Stimulated activated CD4-positive, alpha-beta T cell treated with anti-CD3 and anti-CD28 coated beads, Interleukin-4, amount 100 ng/mL, for 4 hours (primary cell): Measurements from ENCODE around the gene SNCAIP.
"Not testable (repeated sequence)": the region's sequence is repeated elsewhere in the genome, so short reads cannot be mapped to it uniquely, and the experiment has no call there.

Experiments used
- DNase-seq, 2 experiments: peaks; one replicate each; pipeline ENCODE4 v3.0.0-alpha.2; 2020

SNCAIP gene

GRCh38 chr5:122363623-122364022 lies 51.6 kb downstream of the SNCAIP start:
- DNase-seq: no peak

GRCh38 chr5:122366501-122366900 lies 54.5 kb downstream of the SNCAIP start:
- no peak for DNase-seq

DNA sequence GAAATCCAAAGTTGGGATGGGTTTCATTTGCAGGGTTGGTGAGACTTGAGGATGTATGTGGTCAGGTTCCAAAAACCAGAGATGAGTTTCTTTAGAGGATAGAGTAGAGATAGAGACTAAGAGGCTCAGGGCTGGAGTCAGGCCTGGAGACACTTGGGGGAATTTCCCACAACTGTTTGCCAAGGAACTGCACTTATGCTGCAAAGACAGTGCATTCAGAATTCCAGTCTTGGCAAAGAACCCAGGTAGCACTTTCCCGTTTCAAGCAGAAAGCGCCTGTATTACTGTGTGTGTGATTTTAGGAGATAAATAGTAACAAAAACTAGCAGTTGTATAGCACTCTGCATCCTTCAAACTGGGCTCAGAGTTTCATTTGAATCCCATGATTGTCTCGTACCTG lies 55.4 kb downstream of the SNCAIP start:
- no peak for DNase-seq

DNA sequence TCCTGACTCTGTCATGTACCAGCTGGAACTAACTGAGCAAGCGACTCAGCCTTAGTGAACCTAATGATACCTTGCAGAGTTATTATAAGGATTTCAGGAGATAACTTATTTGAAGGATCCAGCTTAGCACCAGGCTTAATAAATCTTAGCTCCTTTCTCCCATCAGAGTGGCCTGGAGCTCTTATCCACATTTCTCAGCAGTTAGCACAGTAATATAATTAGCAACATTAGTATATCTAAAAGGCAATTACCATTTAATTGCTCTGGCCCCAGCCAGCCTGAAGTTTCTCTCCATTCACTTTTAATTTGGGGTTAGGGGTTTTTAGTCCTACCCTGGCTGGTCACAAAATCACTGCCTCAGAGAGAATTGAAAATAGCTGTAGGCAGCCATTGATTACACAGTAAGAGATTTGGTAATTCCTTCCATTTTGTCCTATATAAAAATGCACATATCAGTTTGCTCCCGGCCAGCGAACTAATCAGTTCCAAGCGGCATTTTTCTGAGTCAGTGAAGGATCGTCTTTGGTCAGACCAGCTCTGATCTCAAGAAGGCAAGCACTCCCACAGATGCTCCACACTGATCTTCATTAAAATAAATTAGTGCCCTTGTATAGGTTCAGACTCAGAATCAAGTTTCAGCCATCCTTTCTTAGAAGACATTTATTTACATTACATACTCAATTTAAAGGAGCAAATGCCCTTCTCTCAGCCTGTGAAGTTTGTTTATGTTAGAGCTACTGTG lies 56.6 kb downstream of the SNCAIP start:
- no peak for DNase-seq

- DNase-seq: no peak
These were observed 57.3 kb downstream of the SNCAIP start for GRCh38 chr5:122369253-122369815.

DNA sequence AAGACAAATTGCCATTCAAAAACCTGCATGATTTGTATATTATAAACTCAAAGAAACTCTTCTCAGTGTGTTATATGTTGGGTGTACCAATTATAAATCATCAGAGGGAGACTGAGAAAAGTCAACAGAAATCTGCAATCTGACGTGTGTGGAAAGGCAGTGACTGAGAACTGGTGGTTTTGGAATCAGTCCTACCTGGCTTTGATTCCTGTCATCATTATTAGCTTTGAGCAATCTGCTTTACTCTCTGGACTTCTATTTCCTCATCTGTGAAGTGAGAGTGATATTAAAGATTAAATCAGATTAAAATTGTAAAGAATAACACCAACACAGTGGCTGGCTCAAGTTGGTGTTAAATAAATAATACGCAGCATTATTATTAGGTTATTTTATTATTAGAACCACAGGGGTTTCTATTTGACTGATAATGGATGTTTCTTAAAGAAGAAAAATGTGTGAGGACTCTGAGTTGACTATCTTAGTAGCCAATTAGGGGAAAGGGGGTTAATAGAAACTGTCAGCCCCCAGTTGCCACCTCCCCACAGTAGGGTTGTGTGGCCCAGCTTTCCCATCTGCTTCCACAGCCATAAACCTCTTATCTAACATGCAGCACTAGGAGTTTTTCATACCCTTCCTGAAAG lies 59.6 kb downstream of the SNCAIP start:
- DNase-seq: no peak

GRCh38 chr5:122374110-122374509 lies 62.1 kb downstream of the SNCAIP start:
- DNase-seq: no peak

DNA sequence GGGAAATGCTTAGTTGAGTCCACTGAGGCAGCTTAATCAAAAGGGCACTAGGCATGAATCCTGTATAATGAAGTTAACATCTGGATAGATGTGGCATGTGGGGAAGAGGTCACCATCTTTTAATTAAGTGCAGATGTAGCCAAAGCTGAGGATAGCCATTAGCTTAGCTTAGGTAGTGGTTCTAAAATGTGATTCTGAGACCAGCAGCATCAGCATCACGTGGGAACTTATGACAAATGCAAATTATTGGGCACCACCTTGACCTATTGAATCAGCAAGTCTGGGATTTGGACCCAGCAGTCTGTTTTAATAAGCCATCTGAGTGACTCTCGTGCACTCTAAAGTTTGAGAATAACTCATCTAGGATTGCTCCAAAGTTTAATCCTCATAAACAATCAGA lies 63.8 kb downstream of the SNCAIP start:
- no peak for DNase-seq

GRCh38 chr5:122376250-122376649 lies 64.2 kb downstream of the SNCAIP start:
- no peak for DNase-seq

DNA sequence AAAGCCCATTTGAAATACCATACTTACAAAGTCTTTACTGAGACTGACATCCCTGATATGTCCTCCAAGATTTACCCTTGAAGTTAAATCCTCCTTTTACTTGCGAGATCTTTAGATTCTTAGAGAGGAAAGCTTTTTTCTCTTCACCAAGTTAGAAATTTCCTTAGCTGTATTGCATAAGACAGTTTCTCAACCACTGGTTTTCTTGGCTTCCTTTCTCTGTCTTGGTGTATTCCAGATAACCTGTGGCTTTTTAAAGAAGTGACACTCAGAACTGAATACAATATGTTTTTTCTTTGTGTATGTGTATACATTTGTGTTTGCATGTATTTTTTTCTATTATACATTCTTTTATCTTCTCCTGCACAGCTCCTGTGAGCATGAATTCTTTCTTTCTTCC lies 65.0 kb downstream of the SNCAIP start:
- no peak for DNase-seq

GRCh38 chr5:122382938-122383337 lies 70.9 kb downstream of the SNCAIP start:
- not testable (repeated sequence) for DNase-seq

DNA sequence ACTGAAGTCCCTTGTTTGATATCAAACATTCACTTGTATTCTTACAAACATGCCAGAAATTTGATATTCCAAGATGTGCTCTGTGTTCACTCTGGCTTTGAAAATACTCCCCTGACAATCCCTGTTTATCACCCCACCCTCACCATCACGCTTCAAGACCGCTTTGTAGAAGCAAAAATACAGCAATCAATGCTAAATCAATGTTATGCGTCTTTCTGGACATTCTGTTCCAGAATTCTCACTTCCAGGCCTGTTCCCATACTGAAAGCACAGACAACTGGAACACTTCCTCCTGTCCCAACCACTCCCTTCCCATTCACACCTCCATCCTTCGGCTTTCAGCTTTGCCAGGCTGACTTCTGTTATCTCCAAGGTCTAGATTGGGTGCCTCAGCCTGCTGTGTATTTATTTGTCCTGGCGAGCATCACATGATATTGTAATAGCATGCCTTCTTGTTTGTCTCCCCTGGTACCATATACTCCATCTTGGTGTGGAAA lies 72.8 kb downstream of the SNCAIP start:
- no peak for DNase-seq

DNA sequence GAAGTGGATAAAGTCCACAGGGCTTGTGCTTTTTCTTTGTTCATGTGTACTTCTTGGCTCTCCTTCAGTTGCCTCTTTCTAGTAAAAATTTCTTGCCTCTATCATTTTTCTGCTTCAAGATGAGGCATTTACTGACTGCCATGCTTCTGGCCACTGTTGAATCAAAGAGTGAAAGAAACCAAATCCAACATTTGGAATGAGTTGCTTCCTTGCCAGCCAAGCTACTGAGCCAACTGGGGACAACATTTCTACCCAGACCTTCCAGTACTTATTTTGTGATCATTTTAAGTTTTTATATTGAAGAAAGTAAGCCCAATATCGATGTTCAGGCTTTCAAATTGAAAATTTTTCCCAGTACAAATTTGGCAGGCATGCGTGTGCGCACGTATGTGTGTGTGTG lies 73.2 kb downstream of the SNCAIP start:
- no peak for DNase-seq

GRCh38 chr5:122385808-122386207 lies 73.8 kb downstream of the SNCAIP start:
- no peak for DNase-seq

- no peak for DNase-seq
These were observed 78.1 kb downstream of the SNCAIP start for GRCh38 chr5:122390154-122390553.

- DNase-seq: no peak
These were observed 78.7 kb downstream of the SNCAIP start for GRCh38 chr5:122390694-122391093.

GRCh38 chr5:122391621-122392020 lies 79.6 kb downstream of the SNCAIP start:
- no peak for DNase-seq

DNA sequence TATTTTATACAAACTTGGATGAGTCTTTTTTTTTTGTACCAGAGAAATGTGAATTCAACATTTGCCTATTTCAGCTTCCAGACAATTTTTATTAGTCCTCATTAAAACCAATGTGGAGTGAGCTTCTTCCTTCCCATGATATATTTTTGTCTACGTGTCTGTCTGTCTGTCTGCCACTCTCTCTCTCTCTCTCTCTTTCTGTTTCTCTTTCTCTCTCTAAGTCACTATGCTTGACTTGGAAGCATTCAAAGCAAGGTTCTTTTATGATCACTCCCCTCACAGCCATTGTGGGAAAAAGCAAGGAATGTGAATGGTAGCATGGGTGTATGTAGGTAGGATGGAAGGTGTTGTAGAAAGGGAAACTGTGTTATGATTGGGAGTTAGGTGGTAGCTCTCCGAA lies 80.2 kb downstream of the SNCAIP start:
- no peak for DNase-seq

GRCh38 chr5:122392824-122393223 lies 80.8 kb downstream of the SNCAIP start:
- DNase-seq: no peak

DNA sequence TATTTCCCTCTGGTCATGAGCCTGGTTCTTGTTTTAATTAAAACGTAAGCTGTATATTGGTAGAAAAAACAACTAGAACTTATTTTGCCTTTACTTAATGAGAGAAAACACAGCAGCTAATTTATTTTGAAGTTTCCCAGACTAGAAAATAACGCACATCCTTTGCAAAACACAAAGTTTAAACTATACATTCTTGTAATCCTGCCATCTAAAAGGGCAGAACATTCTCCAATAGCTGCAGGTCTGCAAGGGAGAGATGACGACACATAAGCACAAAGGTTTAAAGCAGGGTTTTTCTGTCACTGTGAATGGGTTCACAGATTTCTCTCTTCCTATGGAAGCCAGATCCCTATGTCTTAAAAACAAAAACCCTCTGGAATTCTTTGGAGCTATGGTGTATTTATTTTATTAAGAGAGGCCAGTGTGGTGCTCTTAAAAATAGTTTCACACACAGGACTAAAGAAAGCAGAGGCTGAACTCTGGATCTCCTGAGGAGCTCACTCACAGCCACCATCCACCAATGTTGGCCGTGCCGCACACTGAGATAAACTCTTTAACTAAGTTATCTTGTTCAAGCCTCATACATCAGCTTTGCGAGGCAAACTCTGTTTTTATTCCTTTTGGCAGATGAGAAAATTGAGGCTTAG lies 82.4 kb downstream of the SNCAIP start:
- DNase-seq: no peak

DNA sequence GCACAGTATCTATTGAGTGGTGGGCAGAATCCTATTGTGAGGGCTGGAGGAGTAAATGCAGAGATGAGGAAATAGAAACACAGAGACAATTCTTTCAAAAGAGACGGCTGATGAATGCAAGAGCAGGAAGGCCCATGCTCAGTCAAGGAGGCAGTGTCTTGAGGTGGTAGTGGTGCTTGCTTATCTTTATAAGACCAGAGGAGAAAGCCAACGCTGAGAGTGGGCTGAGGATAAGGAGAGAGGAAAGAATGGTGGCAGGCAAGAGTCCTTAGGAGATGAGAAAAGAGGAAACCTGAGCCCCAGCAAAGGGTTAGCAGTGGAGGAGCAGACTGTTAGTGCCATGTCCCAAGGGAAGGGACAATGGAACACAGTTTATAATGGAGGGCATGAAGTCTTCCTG lies 86.0 kb downstream of the SNCAIP start:
- no peak for DNase-seq

- no peak for DNase-seq
These were observed 88.3 kb downstream of the SNCAIP start for GRCh38 chr5:122400341-122400740.

DNA sequence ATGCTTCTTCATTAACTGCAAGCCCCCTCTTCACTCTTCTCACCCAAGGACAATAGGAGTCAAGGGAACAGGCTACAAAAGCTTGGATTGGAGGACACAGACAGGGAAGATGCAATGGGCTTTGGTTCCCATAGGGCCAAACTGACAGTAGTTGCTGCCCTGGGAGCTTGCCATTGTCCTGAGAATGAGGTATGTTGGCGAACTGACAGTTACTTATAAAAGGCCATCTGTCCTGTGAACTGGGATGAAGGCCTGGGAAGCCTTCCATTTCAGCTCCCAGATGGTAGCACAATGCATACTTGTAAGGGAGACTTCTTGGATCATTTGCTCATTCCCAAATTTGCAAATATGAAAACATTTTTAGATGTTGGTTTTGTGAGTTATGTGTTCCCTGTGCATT lies 88.9 kb downstream of the SNCAIP start:
- DNase-seq: no peak
